DMS79 treated with DMSO at 0.1 percent for 48 hours (cell line): ENCODE results near the gene TAC3.
"Not testable (repeated sequence)": the region's sequence is repeated elsewhere in the genome, so short reads cannot be mapped to it uniquely, and the experiment has no call there.

Experiments used
- DNase-seq: peaks from one replicate; lab custom pipeline; 2025; lab: John Stamatoyannopoulos, UW

The TAC3 gene

DNA sequence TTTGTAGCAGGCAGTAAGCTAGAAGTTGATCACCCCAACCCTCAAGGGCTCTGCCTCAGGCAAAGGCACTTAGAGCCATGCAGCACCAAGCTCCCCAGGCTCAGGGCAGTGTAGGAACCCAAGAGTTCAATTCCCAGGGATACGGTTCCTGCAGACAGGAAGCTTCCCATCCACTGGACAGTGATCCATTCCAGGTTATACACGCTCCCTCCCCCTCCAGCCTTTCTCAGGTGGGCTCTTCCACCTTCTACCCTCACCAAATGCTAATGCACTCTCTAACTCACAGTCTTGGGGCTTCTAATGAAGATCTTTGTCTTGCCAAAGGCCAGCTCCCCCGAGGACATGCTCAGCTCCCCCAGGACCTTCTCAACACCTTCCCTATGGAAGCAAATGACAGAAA is 20.9 kb upstream of the TAC3 start:
- DNase-seq, result no peak

DNA sequence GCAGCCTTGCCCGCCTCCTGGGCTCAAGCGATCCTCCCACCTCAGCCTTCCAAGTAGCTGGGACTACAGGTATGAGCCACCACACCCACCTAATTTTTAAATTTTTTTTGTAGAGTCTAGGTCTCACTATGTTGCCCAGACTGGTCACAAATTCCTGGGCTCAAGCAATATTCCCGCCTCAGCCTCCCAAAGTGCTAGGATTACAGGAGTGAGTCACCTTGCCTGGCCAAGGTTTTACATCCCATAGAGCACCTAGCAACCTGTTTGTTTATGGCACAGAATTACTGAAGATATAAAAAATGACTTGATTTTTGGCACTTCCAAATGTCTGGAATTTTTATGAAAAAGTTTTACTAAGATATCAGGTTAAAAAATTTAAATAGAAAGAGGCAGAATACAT is 17.1 kb upstream of the TAC3 start:
- DNase-seq, result no peak

DNA sequence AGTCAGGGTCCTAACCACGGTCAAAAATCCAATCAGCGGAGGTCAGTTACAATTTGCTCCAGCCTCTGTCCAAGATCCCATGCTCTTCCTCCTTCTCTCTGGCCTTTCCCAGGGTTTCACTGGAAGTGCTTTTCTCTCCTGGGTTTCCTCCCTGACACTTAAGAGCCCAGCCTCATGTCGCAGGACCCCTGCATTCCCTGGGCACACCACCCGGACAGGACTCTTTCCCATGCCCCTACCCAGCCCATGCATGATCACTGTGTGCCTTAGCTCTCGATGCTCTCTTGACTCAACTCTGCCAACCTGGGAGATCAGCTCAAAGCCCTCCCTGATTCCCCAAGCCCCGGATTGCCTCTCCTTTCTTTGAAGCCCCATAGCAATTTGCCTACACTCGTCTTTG is 15.5 kb upstream of the TAC3 start:
- DNase-seq, result no peak

- peak; percentile 76 for DNase-seq
Measured at GRCh38 chr12:57031138-57031725, 14.9 kb upstream of the TAC3 start.

- DNase-seq, result no peak
Measured at GRCh38 chr12:57029457-57029856, 13.1 kb upstream of the TAC3 start.

DNA sequence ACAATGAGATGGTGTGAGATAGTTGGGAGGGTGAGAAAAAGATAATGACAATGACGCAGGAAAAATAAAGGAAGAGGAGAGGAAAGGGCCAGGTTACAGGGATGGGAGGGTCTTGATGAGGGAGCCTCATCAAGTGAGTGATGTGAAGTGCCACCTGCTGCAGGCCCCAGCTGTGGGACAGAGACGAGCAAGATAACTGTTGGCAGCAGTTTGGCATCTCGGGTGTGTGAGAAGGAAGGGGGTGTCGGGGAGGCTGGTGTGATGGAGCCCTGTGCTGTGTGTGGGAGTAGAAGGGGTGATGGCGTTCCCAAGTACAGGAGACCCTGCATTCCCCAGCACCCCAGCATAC is 11.4 kb upstream of the TAC3 start:
- no peak for DNase-seq

DNA sequence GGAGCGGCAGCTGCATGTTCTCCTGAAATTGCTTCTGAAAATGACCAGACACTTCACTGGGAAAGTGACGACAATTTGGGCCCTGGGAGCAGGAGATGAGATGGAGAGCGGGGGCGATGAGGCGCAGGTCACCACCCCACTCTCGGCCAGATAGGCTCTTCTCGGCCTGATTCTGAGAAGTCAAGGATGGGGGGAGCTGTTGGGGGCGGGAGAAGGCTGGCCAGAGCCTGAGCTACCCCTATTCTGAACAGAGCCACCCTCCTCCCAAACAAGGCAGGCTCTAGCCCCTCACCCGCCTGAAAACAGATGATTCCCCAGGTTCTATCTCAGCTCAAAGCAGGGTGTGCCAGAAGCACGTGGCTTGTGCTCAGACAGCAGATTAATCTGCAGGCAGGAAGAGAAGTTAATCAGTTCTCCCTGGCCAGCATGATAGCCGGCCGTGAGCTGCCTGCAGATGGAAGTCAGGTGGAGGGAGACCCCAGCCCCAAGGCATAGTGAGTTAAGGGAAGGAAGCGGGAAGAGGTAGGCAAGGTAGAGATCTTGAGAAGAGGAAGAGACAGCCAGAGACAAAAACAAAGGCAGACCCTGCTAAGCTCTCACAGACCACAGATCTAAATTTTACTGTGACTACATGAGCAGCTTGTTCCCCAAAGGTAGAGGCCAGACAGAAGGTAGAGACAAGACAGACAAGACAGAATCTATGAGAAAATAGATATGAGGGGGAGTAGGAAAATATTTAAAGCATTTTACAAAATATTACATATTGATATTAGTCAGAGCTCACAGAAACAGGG is 10.9 kb upstream of the TAC3 start:
- no peak for DNase-seq

- no peak for DNase-seq
Measured at GRCh38 chr12:57025196-57025595, 8.9 kb upstream of the TAC3 start.

DNA sequence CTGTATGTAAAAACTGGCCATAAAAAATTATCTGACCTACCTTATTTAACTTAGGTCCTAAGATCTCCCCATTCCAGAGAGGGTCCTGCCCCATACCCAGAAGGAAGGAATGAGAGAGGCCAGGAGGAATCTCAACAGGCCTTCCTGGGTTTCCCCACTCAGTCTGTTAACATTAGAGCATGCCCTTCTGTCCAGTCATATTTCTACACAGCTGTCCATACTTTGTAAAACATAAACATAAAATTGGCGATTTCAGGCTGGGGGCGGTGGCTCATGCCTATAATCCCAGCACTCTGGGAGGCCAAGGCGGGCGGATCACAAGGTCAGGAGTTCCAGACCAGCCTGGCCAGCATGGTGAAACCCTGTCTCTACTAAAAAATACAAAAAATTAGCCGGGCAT is 6.0 kb upstream of the TAC3 start:
- DNase-seq, result not testable (repeated sequence)

DNA sequence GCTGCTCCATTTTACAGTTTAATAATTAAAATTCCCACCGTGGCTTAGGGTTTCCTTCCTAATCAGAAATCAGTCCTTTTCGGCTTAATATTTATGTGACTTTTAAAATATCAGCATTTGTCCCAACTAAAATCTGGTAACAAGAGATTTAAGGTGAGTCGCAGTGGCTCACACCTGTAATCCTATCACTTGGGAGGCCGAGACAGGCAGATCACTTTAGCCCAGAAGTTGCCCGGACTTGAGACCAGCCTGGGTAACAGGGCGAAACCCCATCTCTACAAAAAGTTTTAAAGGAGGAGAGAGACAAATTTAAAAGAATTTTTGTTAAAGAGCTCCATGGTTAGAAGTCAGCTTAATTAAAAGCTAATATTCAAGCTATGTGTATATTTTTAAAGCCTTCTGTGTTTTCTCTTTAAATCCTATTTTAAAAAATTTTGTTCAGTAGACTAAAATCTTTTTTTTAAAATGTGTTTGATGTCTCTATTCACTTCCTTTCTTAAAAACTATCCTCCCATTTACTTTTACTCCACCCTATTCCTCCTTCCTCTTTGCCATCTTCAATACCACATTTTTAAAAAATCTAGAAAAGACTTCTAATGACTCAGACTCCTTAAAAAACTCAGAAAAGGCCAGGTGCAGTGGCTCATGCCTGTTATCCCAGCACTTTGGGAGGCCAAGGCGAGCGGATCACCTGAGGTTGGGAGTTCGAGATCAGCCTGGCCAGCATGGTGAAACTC is 3.8 kb upstream of the TAC3 start:
- no peak for DNase-seq

DNA sequence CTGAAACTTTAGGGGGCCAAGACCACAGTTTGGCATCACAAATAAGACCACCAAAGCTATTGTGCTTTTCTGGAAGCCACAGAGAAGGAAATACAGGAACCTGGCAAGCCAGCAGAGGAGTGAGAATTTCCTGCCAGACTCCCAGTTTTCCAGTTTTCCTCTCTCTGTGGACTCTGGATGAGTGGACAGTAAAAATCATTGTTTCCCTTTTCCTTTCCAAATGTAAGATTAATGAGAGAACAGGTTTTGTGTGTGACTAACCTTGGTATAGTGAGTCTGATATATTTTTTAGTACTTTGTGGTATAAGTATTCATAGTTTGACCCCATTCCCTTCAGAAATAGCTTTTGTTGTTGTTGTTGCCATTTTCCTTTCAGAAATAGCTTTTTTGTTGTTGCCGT is 2.6 kb upstream of the TAC3 start:
- no peak for DNase-seq

DNA sequence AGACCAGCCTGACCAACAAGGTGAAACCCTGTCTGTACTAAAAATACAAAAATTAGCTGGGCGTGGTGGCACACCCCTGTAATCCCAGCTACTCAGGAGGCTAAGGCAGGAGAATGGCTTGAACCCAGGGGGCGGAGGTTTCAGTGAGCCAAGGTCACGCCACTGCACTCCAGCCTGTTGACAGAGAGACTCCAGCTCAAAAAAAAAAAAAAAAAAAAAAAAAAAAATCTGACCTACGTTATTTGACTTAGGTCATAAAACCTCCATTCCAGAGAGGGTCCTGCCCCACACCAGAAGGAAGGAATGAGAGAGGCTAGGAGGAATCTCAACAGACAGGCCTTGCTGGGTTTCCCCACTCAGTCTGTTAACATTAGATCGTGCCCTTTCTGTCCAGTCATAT is 2.0 kb upstream of the TAC3 start:
- DNase-seq, result not testable (repeated sequence)

GRCh38 chr12:57012600-57013465 is 3.5 kb downstream of the TAC3 start:
- DNase-seq, result no peak

DNA sequence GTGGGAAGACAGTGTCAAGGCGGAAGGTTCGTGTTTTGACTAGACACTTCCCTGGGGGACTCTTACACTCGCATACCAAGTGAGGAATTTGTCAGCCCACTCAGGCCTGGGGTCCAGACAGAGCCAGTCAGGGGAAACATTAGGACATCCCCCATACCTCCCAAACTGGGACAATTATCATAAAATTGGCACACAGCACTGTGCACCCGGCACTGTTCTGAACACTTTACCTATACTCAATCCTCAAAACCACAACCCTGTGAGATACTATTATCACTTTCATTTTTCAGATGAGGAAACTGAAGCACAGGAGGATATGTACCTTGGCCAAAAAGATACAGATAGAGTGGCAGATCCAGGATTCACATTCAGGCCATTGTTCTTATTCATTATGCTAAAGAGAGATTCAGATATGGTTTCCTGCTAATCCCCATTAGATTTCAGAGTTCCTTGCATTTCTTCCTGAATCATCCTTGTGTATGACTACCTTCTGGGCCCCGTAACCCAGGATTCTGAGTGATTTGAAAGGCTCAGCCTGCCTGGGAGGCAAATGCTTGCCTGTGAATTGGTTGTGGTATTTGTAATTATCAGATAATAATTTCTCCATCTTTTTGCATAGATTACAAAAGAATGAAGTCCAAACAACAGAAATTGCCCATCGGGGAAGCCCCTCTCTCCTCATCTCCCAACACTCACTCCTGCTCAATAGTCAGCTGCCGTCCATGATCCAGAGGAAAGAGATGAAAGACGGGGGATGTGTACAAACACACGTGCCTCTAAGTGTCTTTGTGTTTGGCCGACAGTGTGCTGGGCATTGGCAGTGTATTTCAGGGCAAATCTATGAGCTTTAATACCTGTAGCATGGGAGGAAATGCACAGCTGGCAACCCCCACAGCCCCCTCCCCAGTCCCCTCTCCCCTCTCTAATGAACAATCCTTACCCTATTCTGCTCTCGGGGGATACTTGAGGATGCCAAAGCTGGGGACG is 4.6 kb downstream of the TAC3 start:
- DNase-seq, result no peak

- DNase-seq, result no peak
Measured at GRCh38 chr12:57010627-57011247, 5.6 kb downstream of the TAC3 start.

DNA sequence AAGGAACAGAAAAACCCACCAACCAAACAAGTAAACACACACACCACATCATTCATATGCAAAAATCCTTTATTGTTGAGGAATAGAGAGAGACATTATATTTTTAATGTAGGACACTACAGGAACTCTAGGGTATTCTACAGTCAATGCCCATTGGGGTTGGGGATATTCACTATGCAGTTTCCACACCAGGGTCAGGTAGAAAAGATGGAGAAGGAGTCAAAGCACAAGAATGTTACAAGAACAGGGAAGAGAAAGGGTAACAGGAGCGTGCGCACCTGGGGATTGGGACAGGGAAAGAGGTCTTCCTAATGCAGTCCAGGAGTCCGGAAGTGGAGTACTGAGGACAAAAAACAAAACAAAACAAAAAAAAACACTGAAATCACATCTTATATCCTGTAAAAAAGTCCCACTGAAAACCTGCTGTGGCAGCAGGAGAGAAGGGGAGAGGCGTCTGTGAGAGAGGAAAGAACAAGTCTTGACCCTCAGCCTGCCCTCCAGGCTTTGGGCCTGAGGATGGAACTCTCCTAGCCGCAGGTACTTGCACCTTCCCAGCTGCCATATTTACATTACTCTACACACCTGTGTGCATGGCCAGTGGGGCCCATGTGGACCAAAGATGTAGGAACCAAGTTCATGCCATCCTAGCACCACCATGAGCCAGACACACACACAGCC is 6.2 kb downstream of the TAC3 start:
- no peak for DNase-seq

DNA sequence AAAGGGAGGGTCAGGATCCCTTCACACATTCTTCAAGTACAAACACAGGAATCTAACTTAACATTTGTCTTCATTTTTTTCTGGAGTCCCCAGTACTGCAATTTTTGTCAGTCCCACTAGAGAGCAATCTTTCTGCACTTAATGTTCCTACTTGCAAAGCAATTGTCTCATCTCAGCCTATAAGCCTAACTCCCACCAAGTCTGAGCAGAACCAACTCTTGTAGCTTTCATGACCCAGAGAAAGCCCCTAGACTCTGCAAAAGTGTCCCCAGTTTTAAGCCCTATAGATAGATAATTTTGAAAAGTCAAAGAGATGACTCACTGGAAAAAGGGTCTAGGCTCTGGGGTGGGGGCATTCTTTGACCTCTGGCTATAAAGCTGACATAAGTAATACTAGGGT is 8.2 kb downstream of the TAC3 start:
- DNase-seq, result peak; percentile 10

- no peak for DNase-seq
Measured at GRCh38 chr12:57006809-57007475, 9.4 kb downstream of the TAC3 start.

GRCh38 chr12:57005980-57006808 is 10.1 kb downstream of the TAC3 start, which contains the start of gene ZBTB39:
Gene ZBTB39, minus strand, starts transcription at chr12:57006546. Its CDS starts 1,629 bp downstream, at chr12:57004917.
- no peak for DNase-seq
